CD14-positive monocyte (primary cell): ENCODE results near the gene GRID1. TPM values are rescaled to one million over a fixed set of nuclear protein-coding genes. Genes with fewer than 3 reads are reported as not detected.

ENCODE experiments used
- DNase-seq, 3 donors: peaks; one replicate each; pipeline ENCODE4 v3.0.0-alpha.2; 2011 to 2022
- H2AFZ ChIP-seq: 2 replicates; pipeline ENCODE4 v1.6.0; 2012; ENCODE audit warnings: mild to moderate bottlenecking, low read depth, low read length, inconsistent platforms; ENCODE audit not compliant: insufficient read depth, poor library complexity, severe bottlenecking
- H3K27ac ChIP-seq, 2 donors: 1 replicate in 1 of 2; 2 replicates in 1 of 2; pipeline ENCODE4 v1.5.1; 2012 to 2013; ENCODE audit warnings: low read length in 2 of 2, control low read depth in 1 of 2, inconsistent platforms in 1 of 2, low read depth in 1 of 2, mild to moderate bottlenecking in 1 of 2
- H3K27me3 ChIP-seq, 2 donors: one replicate each; pipeline versions ENCODE4 v1.6.0 to v1.6.1; 2011 to 2013; ENCODE audit warnings: low read length in 2 of 2; ENCODE audit not compliant: control insufficient read depth in 2 of 2, insufficient read depth in 2 of 2
- H3K36me3 ChIP-seq, 2 donors: replicated peaks in 1 of 2; 1 replicate in 1 of 2; 2 replicates in 1 of 2; pipeline versions ENCODE4 v1.5.1 to v1.6.1; 2012 to 2013; ENCODE audit warnings: low read length in 2 of 2, control low read depth in 1 of 2, inconsistent platforms in 1 of 2, mild to moderate bottlenecking in 1 of 2; ENCODE audit not compliant: insufficient read depth in 2 of 2, control insufficient read depth in 1 of 2
- H3K4me1 ChIP-seq, 2 donors: 1 replicate in 1 of 2; 2 replicates in 1 of 2; pipeline versions ENCODE4 v1.5.1 to v1.6.1; 2012 to 2013; ENCODE audit warnings: low read length in 2 of 2, control low read depth in 1 of 2, inconsistent platforms in 1 of 2, mild to moderate bottlenecking in 1 of 2, moderate library complexity in 1 of 2; ENCODE audit not compliant: insufficient read depth in 2 of 2, control insufficient read depth in 1 of 2
- H3K4me2 ChIP-seq: replicated peaks from 2 replicates; pipeline ENCODE3; 2012; ENCODE audit warnings: low read length, moderate library complexity, mild to moderate bottlenecking; ENCODE audit not compliant: poor library complexity, severe bottlenecking; ENCODE audit errors: extremely low read depth
- H3K4me3 ChIP-seq, 3 experiments: fragments of 200-600 bp in 1 of 3; sonication (generic) in 1 of 3; replicated peaks in 1 of 3; 1 replicate in 2 of 3; 2 replicates in 1 of 3; pipeline ENCODE4 v1.5.1; 2011 to 2013; ENCODE audit warnings: low read length in 3 of 3, mild to moderate bottlenecking in 3 of 3, control low read depth in 2 of 3, low read depth in 2 of 3, inconsistent platforms in 1 of 3, moderate library complexity in 1 of 3
- H3K79me2 ChIP-seq: 2 replicates; pipeline ENCODE4 v1.6.0; 2012; ENCODE audit warnings: mild to moderate bottlenecking, control low read depth, inconsistent platforms, low read length, moderate library complexity; ENCODE audit not compliant: insufficient read depth
- H3K9ac ChIP-seq: 2 replicates; pipeline ENCODE4 v1.6.0; 2017; ENCODE audit warnings: low read length, mild to moderate bottlenecking; ENCODE audit not compliant: insufficient read depth, poor library complexity, severe bottlenecking
- H3K9me3 ChIP-seq, 2 donors: replicated peaks in 1 of 2; 1 replicate in 1 of 2; 2 replicates in 1 of 2; pipeline versions ENCODE4 v1.5.1 to v1.6.1; 2012 to 2013; ENCODE audit warnings: low read length in 2 of 2, control low read depth in 1 of 2; ENCODE audit not compliant: control insufficient read depth in 1 of 2, insufficient read depth in 1 of 2
- H4K20me1 ChIP-seq: 2 replicates; pipeline ENCODE4 v1.6.0; 2012; ENCODE audit warnings: mild to moderate bottlenecking, low read length, control low read depth, moderate library complexity; ENCODE audit not compliant: insufficient read depth
- H3K27ac Mint-ChIP-seq, 7 donors: one replicate each; pipeline ENCODE4 v1.8.0; 2020; ENCODE audit warnings: mild to moderate bottlenecking in 7 of 7, mixed read lengths in 7 of 7, moderate library complexity in 6 of 7, inconsistent platforms in 2 of 7
- H3K27me3 Mint-ChIP-seq, 3 donors: one replicate each; pipeline ENCODE4 v1.8.0; 2021 to 2022; ENCODE audit warnings: low read depth in 3 of 3, mild to moderate bottlenecking in 3 of 3, mixed read lengths in 3 of 3, moderate library complexity in 3 of 3, inconsistent platforms in 1 of 3
- H3K36me3 Mint-ChIP-seq, 2 donors: one replicate each; pipeline ENCODE4 v1.8.0; 2020; ENCODE audit warnings: mixed read lengths in 2 of 2, inconsistent platforms in 1 of 2, mild to moderate bottlenecking in 1 of 2
- H3K4me1 Mint-ChIP-seq: one replicate; pipeline ENCODE4 v1.8.0; 2020; ENCODE audit warnings: mild to moderate bottlenecking, mixed read lengths
- H3K4me3 Mint-ChIP-seq, 2 donors: one replicate each; pipeline ENCODE4 v1.8.0; 2020; ENCODE audit warnings: mild to moderate bottlenecking in 2 of 2, mixed read lengths in 2 of 2, moderate library complexity in 1 of 2
- H3K9me3 Mint-ChIP-seq, 7 donors: one replicate each; pipeline ENCODE4 v1.8.0; 2020 to 2022; ENCODE audit warnings: mixed read lengths in 7 of 7, mild to moderate bottlenecking in 6 of 7, moderate library complexity in 6 of 7, inconsistent platforms in 2 of 7
- WGBS: methylation state at CpG from one replicate; pipeline ENCODE4 v1.1.5; 2013; ENCODE audit warnings: missing lambda C conversion rate; ENCODE audit not compliant: insufficient coverage; 5-methylcytosine and 5-hydroxymethylcytosine counted together
- intact Hi-C, 2 donors: fragments of 100-400 bp; cut with micrococcal nuclease; formaldehyde crosslinking; loops; one replicate each; pipeline versions ENCODE4 v1.15.0 to v1.15.1; 2023
- polyA plus RNA-seq, 3 donors: library from polyadenylated mRNA; depleted of rRNA in 1 of 3; unstranded in 2 of 3; stranded (reverse) in 1 of 3; fragments of 300-500 nt in 2 of 3; fragments of >200 nt in 1 of 3; fragmentation: Illumina TruSeq in 2 of 3; gene quantifications; 1 replicate in 2 of 3; 2 replicates in 1 of 3; pipeline ENCODE4 v1.2.3, GENCODE V29; 2012 to 2021
- TF ChIP-seq, protein P1 (sequence below): fragments of 200-600 bp; IDR thresholded peaks from one replicate; pipeline ENCODE4 v1.8.0; 2022; ENCODE audit warnings: antibody characterized with exemption, mild to moderate bottlenecking

The GRID1 gene
- polyA plus RNA-seq, 3 donors, result not detected

DNA sequence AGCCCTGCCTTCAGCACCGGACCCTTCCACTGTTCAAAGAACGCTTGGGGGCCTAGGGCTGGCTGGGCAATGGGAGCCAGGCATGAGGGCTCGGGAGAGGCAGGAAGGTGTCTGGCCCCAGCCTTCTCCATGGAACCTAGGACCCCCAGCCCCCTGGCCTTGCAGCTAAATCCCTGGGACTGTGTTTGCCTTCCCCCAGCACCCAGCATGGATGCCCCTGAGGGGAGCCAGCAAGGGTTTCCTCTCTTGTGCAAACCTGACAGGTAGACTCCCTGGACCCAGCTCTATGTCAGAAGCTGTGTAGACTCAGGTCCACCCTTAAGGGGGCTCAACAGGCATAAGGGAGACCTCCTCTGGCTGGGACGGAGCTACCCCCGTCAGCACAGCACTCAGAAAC is 288.0 kb downstream of the GRID1 start:
- H4K20me1 ChIP-seq, result no peaks in the 10 kb centered on the region
- H3K79me2 ChIP-seq, result no peaks in the 10 kb centered on the region
- no peak overlapping the region for H3K4me2 ChIP-seq
- Mint-ChIP-seq H3K4me3 (no peak overlapping the region), H3K27me3 (peaks cover 2 to 13% (median 5%) of the 10 kb centered on the region in 3 donors), H3K9me3 (peaks cover 0 to 3% (median 0%) of the 10 kb centered on the region in 7 donors), H3K4me1 (no peaks in the 10 kb centered on the region), H3K36me3 (no peaks in the 10 kb centered on the region), H3K27ac (no peak overlapping the region)
- intact Hi-C loops, result no loop called here
- no peak overlapping the region for H2AFZ ChIP-seq
- no peak overlapping the region for H3K9ac ChIP-seq
- DNase-seq, result no peak
- no peaks in the 10 kb centered on the region for H3K4me1 ChIP-seq
- 90% methylated on average over 3 of the region's 5 CpGs for WGBS
- TF ChIP-seq, protein P1, sequence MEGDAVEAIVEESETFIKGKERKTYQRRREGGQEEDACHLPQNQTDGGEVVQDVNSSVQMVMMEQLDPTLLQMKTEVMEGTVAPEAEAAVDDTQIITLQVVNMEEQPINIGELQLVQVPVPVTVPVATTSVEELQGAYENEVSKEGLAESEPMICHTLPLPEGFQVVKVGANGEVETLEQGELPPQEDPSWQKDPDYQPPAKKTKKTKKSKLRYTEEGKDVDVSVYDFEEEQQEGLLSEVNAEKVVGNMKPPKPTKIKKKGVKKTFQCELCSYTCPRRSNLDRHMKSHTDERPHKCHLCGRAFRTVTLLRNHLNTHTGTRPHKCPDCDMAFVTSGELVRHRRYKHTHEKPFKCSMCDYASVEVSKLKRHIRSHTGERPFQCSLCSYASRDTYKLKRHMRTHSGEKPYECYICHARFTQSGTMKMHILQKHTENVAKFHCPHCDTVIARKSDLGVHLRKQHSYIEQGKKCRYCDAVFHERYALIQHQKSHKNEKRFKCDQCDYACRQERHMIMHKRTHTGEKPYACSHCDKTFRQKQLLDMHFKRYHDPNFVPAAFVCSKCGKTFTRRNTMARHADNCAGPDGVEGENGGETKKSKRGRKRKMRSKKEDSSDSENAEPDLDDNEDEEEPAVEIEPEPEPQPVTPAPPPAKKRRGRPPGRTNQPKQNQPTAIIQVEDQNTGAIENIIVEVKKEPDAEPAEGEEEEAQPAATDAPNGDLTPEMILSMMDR, result no peak
- H3K27ac ChIP-seq, result no peak overlapping the region
- H3K36me3 ChIP-seq, result no peaks in the 10 kb centered on the region
- no peak overlapping the region for H3K4me3 ChIP-seq
- H3K27me3 ChIP-seq, result no peaks in the 10 kb centered on the region
- H3K9me3 ChIP-seq, result no peaks in the 10 kb centered on the region

DNA sequence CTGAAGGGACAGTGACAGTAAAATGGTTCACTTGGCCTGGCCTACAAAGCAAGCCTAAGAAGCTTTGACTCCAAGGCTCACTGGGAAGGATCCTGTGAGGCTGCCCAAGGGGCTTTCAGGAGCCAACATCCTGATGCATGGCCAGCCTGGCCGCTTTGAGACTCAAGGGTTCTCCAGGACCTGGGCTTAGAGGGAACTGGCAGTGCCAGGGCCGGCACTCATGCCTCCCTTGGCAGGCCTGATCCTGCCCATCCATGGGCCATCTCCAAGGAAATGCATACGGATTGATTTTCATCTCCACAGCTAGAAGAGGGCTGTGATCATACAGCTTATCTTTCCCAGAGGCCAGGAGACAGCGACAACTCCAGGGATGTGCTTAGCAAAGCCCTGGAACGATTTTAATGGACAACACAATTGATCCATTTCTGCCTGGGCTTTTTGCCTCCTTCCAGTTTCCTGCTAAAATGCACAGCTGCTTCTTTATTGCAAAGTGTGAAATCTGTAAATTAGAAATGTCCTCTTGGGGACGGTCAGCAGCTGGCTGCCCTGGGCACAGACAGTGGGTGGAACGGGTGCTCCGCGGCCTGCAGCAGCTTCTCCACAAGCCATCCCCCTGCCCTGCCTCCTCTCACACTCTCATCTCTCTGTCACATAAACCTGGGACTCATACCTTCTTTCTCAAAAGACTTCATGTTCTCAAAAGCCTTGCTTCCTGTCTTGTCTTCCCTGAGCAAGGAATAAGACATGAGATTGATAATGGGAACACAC is 288.5 kb downstream of the GRID1 start:
- no peaks in the 10 kb centered on the region for H3K27me3 ChIP-seq
- H3K36me3 ChIP-seq, result no peaks in the 10 kb centered on the region
- H4K20me1 ChIP-seq, result no peaks in the 10 kb centered on the region
- TF ChIP-seq, protein P1, result no peak
- no peaks in the 10 kb centered on the region for H3K4me1 ChIP-seq
- no peak overlapping the region for H3K4me3 ChIP-seq
- H3K9me3 ChIP-seq, result no peaks in the 10 kb centered on the region
- no peak for DNase-seq
- no peaks in the 10 kb centered on the region for H3K4me1 Mint-ChIP-seq
- H3K9ac ChIP-seq, result no peak overlapping the region
- no peak overlapping the region for H3K4me3 Mint-ChIP-seq
- H3K9me3 Mint-ChIP-seq, result peaks cover 0 to 3% (median 0%) of the 10 kb centered on the region in 7 donors
- H3K27ac ChIP-seq, result no peak overlapping the region
- no peaks in the 10 kb centered on the region for H3K36me3 Mint-ChIP-seq
- H3K79me2 ChIP-seq, result no peaks in the 10 kb centered on the region
- WGBS, result 90% methylated on average over 5 of the region's 9 CpGs
- H3K27me3 Mint-ChIP-seq, result peaks cover 2 to 13% (median 5%) of the 10 kb centered on the region in 3 donors
- H3K27ac Mint-ChIP-seq, result no peak overlapping the region
- intact Hi-C loops, result no loop called here
- H2AFZ ChIP-seq, result no peak overlapping the region
- H3K4me2 ChIP-seq, result no peak overlapping the region
